H9 (cell line): ENCODE measurements around the gene PLCL1. TPM values are rescaled to one million over a fixed set of nuclear protein-coding genes. Genes with fewer than 3 reads are reported as not detected.

ENCODE experiments used
- DNase-seq: peaks from one replicate; pipeline ENCODE4 v3.0.0-alpha.2; 2017
- H2AFZ ChIP-seq: one replicate; pipeline ENCODE4 v1.6.1; 2013; ENCODE audit warnings: mild to moderate bottlenecking, low read length, control low read depth, moderate library complexity
- H2AK5ac ChIP-seq: 2 replicates; pipeline ENCODE4 v1.6.1; 2013; ENCODE audit warnings: low read length, control low read depth, mixed read lengths; ENCODE audit not compliant: insufficient read length
- H2BK120ac ChIP-seq: one replicate; pipeline ENCODE4 v1.6.1; 2013; ENCODE audit warnings: low read depth, mild to moderate bottlenecking, low read length, control low read depth, inconsistent platforms; ENCODE audit not compliant: poor library complexity, severe bottlenecking
- H2BK12ac ChIP-seq: 2 replicates; pipeline ENCODE4 v1.6.1; 2013; ENCODE audit warnings: low read length, control low read depth, mixed read lengths, low read depth; ENCODE audit not compliant: insufficient read length
- H2BK15ac ChIP-seq: 2 replicates; pipeline ENCODE4 v1.6.1; 2013; ENCODE audit warnings: low read depth, low read length, control low read depth
- H2BK20ac ChIP-seq: one replicate; pipeline ENCODE4 v1.6.1; 2013; ENCODE audit warnings: low read depth, mild to moderate bottlenecking, low read length, control low read depth, inconsistent platforms; ENCODE audit not compliant: poor library complexity, severe bottlenecking
- H2BK5ac ChIP-seq: 2 replicates; pipeline ENCODE4 v1.6.1; 2013; ENCODE audit warnings: low read length, control low read depth, mixed read lengths; ENCODE audit not compliant: insufficient read length
- H3K14ac ChIP-seq: 2 replicates; pipeline ENCODE4 v1.6.1; 2013; ENCODE audit warnings: low read length, control low read depth; ENCODE audit not compliant: insufficient read depth
- H3K18ac ChIP-seq: 2 replicates; pipeline ENCODE4 v1.6.1; 2013; ENCODE audit warnings: low read depth, mild to moderate bottlenecking, mixed read lengths, low read length, control low read depth; ENCODE audit not compliant: insufficient read length
- H3K23ac ChIP-seq: 2 replicates; pipeline ENCODE4 v1.6.1; 2013; ENCODE audit warnings: low read length, control low read depth, mixed read lengths, low read depth; ENCODE audit not compliant: insufficient read length
- H3K23me2 ChIP-seq: 2 replicates; pipeline ENCODE4 v1.6.1; 2013; ENCODE audit warnings: low read depth, mild to moderate bottlenecking, mixed read lengths, low read length, control low read depth; ENCODE audit not compliant: insufficient read length, poor library complexity, severe bottlenecking
- H3K27ac ChIP-seq: 2 replicates; pipeline ENCODE4 v1.5.1; 2013; ENCODE audit warnings: low read length, control low read depth, mixed read lengths, low read depth; ENCODE audit not compliant: insufficient read length
- H3K27me3 ChIP-seq: 2 replicates; pipeline ENCODE4 v1.6.1; 2013; ENCODE audit warnings: low read length, control low read depth, inconsistent platforms; ENCODE audit not compliant: insufficient read depth
- H3K4ac ChIP-seq: 2 replicates; pipeline ENCODE4 v1.6.1; 2013; ENCODE audit warnings: low read depth, mild to moderate bottlenecking, control low read depth, inconsistent platforms, low read length, moderate library complexity
- H3K4me1 ChIP-seq: 2 replicates; pipeline ENCODE4 v1.6.1; 2013; ENCODE audit warnings: low read length, control low read depth, inconsistent platforms; ENCODE audit not compliant: insufficient read depth
- H3K4me2 ChIP-seq: 2 replicates; pipeline ENCODE4 v1.6.1; 2013; ENCODE audit warnings: low read length, control low read depth, mixed read lengths; ENCODE audit not compliant: insufficient read length, insufficient read depth
- H3K56ac ChIP-seq: 2 replicates; pipeline ENCODE4 v1.6.1; 2013; ENCODE audit warnings: low read depth, mild to moderate bottlenecking, mixed read lengths, low read length, control low read depth; ENCODE audit not compliant: insufficient read length
- H3K79me1 ChIP-seq: 2 replicates; pipeline ENCODE4 v1.6.1; 2013; ENCODE audit warnings: low read depth, mild to moderate bottlenecking, moderate library complexity, low read length, control low read depth, inconsistent platforms; ENCODE audit not compliant: insufficient read depth, poor library complexity, severe bottlenecking
- H3K79me2 ChIP-seq: 2 replicates; pipeline ENCODE4 v1.6.1; 2013; ENCODE audit warnings: low read length, control low read depth, inconsistent platforms; ENCODE audit not compliant: insufficient read depth
- H3K9ac ChIP-seq: 2 replicates; pipeline ENCODE4 v1.6.1; 2013; ENCODE audit warnings: low read length, control low read depth, mixed read lengths; ENCODE audit not compliant: insufficient read length; ENCODE audit errors: extremely low read depth
- H3K9me3 ChIP-seq: one replicate; pipeline ENCODE4 v1.6.1; 2013; ENCODE audit warnings: low read depth, low read length, inconsistent platforms; ENCODE audit not compliant: control insufficient read depth
- H3T11ph ChIP-seq: one replicate; pipeline ENCODE4 v1.6.1; 2013; ENCODE audit warnings: mild to moderate bottlenecking, low read length, control low read depth, inconsistent platforms
- H4K20me1 ChIP-seq: one replicate; pipeline ENCODE4 v1.6.1; 2013; ENCODE audit not compliant: control insufficient read depth, insufficient read length, insufficient read depth
- H4K5ac ChIP-seq: 2 replicates; pipeline ENCODE4 v1.6.1; 2013; ENCODE audit warnings: low read depth, mild to moderate bottlenecking, mixed read lengths, low read length, control low read depth; ENCODE audit not compliant: insufficient read length
- H4K8ac ChIP-seq: replicated peaks from 2 replicates; pipeline ENCODE4 v1.6.1; 2013; ENCODE audit warnings: low read length, control low read depth, mixed read lengths, low read depth; ENCODE audit not compliant: insufficient read length
- H4K91ac ChIP-seq: 2 replicates; pipeline ENCODE4 v1.6.1; 2013; ENCODE audit warnings: low read depth, mild to moderate bottlenecking, moderate library complexity, mixed read lengths, low read length, control low read depth; ENCODE audit not compliant: insufficient read length
- H3K27ac Mint-ChIP-seq, 3 experiments: 2 replicates in 2 of 3; 3 replicates in 1 of 3; pipeline ENCODE4 v1.8.0; 2020 to 2021; ENCODE audit warnings: mixed read lengths in 3 of 3, mild to moderate bottlenecking in 1 of 3, moderate library complexity in 1 of 3
- H3K27me3 Mint-ChIP-seq: 2 replicates; pipeline ENCODE4 v1.8.0; 2021; ENCODE audit warnings: low read depth, mild to moderate bottlenecking, moderate library complexity, mixed read lengths
- H3K36me3 Mint-ChIP-seq, 3 experiments: 2 replicates in 2 of 3; 3 replicates in 1 of 3; pipeline ENCODE4 v1.8.0; 2020 to 2021; ENCODE audit warnings: low read depth in 3 of 3, mixed read lengths in 3 of 3; ENCODE audit not compliant: insufficient read depth in 1 of 3
- H3K4me1 Mint-ChIP-seq, 2 experiments: 2 replicates each; pipeline ENCODE4 v1.8.0; 2020; ENCODE audit warnings: mixed read lengths in 2 of 2
- H3K4me3 Mint-ChIP-seq, 2 experiments: 2 replicates in 1 of 2; 3 replicates in 1 of 2; pipeline ENCODE4 v1.8.0; 2020 to 2021; ENCODE audit warnings: mild to moderate bottlenecking in 2 of 2, mixed read lengths in 2 of 2, moderate library complexity in 1 of 2
- H3K9me3 Mint-ChIP-seq, 2 experiments: 2 replicates in 1 of 2; 3 replicates in 1 of 2; pipeline ENCODE4 v1.8.0; 2020; ENCODE audit warnings: mild to moderate bottlenecking in 2 of 2, mixed read lengths in 2 of 2, moderate library complexity in 1 of 2
- CTCF ChIP-seq: fragments of 200-600 bp; sonication (generic); conservative IDR thresholded peaks from 3 replicates; pipeline ENCODE4 v1.8.0; 2021; ENCODE audit warnings: antibody characterized with exemption, mild to moderate bottlenecking
- WGBS: extraction: QIAGEN DNeasy Blood & Tissue Kit; methylation state at CpG from one replicate; pipeline ENCODE4 v1.1.7; 2013; ENCODE audit warnings: missing lambda C conversion rate, low lambda C conversion rate, mixed read lengths; ENCODE audit not compliant: insufficient read length; ENCODE audit errors: extremely low coverage; 5-methylcytosine and 5-hydroxymethylcytosine counted together
- total RNA-seq: library from RNA; stranded (reverse); gene quantifications from 2 replicates; pipeline ENCODE4 v1.2.1, GENCODE V29; 2021

PLCL1 gene
- total RNA-seq, 1 experiment from 2014 or later = 0.04 TPM

- Histone ChIP-seq H3K79me2 (no peaks in the 10 kb centered on the region), H2BK12ac (no peak overlapping the region), H2BK20ac (no peak overlapping the region), H3K14ac (no peak overlapping the region), H4K8ac (no peak overlapping the region), H3K4me1 (no peaks in the 10 kb centered on the region), H3K23me2 (no peaks in the 10 kb centered on the region), H4K91ac (no peak overlapping the region), H2AFZ (no peak overlapping the region), H2AK5ac (no peak overlapping the region), H3K56ac (no peak overlapping the region), H3K9me3 (no peaks in the 10 kb centered on the region), H3K23ac (no peak overlapping the region), H3T11ph (no peak overlapping the region), H3K4ac (no peak overlapping the region), H3K4me2 (no peak overlapping the region), H3K27ac (no peak overlapping the region), H3K18ac (no peak overlapping the region), H2BK120ac (no peak overlapping the region), H4K5ac (no peak overlapping the region), H3K27me3 (no peaks in the 10 kb centered on the region), H3K79me1 (no peaks in the 10 kb centered on the region), H2BK15ac (no peak overlapping the region), H3K9ac (no peak overlapping the region), H2BK5ac (no peak overlapping the region), H4K20me1 (no peaks in the 10 kb centered on the region)
- DNase-seq = no peak
- Mint-ChIP-seq H3K36me3 (no peaks in the 10 kb centered on the region), H3K9me3 (no peaks in the 10 kb centered on the region), H3K27ac (no peak overlapping the region; a peak in 1 of 7 replicates), H3K4me1 (peaks cover 8 to 14% of the 10 kb centered on the region in 2 experiments), H3K4me3 (no peak overlapping the region), H3K27me3 (no peaks in the 10 kb centered on the region; the same call in 1 of the 2 replicates)
- TF ChIP-seq CTCF = no peak
- WGBS = no CpG with 5 or more reads among the region's 1 CpG
These were observed 231.9 kb downstream of the PLCL1 start for GRCh38 chr2:198036029-198036879.
